Fibroblast of lung (primary cell): Measurements from ENCODE around the gene SGCA.

ENCODE experiments used
- CTCF ChIP-seq, 2 donors: IDR thresholded peaks in 1 of 2; conservative IDR thresholded peaks in 1 of 2; 1 replicate in 1 of 2; 2 replicates in 1 of 2; pipeline ENCODE4 v1.5.1; 2011 to 2012; ENCODE audit warnings: low read length in 2 of 2, control low read depth in 1 of 2, inconsistent platforms in 1 of 2, low read depth in 1 of 2, mild to moderate bottlenecking in 1 of 2
- EZH2 ChIP-seq: IDR thresholded peaks from 2 replicates; pipeline ENCODE4 v1.5.1; 2012; ENCODE audit warnings: low read length, control low read depth, mild to moderate bottlenecking; ENCODE audit errors: missing control alignments

DNA sequence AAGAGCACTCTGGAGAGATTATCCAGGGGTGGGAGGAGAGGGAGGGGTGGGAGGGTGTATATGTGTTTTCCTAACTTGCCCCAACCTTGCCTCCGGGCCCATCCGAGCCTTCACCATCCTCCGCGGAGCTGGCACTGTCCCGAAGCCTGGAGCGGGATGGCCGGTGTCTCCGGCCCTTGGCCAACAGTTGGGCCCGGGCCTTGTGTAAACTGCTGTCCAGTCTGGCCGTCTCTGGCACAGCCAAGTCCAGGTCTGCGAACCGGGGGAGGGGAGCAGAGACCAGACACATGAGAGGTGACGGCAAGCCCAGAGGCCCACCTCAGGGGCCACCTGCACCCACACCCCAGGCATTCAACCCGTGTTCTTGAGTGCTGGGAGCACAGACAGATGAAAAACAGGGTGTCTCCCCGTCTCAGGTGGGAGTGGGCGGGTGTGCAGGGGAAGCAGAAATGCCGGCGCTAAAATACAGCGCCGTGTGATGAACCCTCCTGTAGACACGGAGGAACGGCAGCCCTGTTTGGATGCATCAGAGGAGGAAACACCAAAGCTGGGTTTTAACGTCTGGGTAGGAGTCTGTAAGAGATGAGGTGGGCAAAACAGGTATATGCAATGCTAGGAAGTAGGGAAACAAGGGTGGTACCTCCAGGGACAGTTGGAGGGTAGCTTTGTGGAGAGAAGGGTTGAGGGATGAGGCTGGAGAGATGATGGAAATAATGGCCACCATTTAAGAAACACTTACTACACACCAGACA, 47.6 kb upstream of the SGCA start:
- TF ChIP-seq CTCF (conservative IDR thresholded peaks at IDR 0.05 in 1 of 2, IDR thresholded peaks at IDR 0.05 in 1 of 2; ENCODE audit: low read depth in 1 of 2, low read length in 2 of 2) = no peak
- no peak for TF ChIP-seq EZH2
